Activated T-helper 9 cell treated with anti-CD3 and anti-CD28 coated beads, Interleukin-2, amount 50 U/mL, for 16 hours (primary cell): ENCODE data around the gene FTO.

Experiments used
- DNase-seq: peaks from one replicate; pipeline ENCODE4 v3.0.0-alpha.2; 2020; ENCODE audit warnings: low read depth

FTO gene

DNA sequence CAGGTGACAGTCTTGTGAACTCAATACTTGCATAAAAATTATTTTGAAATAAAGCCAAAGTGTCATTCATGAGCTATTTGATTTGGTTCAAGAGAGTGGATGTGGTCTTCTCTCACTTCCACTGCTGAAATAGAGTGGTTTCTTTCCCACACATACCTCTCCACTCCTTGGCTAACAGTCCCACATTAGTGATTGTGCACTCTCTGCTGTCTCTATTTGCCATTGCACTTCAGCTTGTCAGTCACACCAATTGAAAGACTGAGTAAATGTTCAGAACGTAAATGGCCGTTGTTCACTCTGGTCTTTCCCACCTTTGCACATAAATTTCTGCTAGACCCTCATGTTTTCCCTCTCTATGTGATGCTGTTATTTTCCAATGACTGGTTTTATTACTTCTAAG, 197.5 kb downstream of the FTO start:
- DNase-seq: no peak

DNA sequence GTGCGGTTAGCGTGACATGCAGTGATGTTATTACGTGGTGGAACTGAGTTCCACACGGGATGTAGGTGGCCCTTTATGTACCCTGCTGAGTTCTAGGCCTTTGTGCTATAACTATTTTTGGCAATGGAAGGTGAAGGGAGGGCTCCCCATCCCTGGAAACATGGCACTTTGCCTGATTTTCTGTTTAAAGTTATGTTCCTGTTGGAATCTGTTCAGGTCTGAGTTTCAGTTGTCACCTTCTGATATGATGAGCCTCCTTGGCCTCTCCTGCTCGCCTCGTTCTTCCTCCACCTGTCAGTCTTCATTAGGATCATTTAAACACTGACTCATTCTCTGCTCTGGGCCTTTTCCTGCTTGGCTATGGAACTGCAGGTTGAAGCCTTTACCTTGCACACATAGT, 200.6 kb downstream of the FTO start:
- no peak for DNase-seq

DNA sequence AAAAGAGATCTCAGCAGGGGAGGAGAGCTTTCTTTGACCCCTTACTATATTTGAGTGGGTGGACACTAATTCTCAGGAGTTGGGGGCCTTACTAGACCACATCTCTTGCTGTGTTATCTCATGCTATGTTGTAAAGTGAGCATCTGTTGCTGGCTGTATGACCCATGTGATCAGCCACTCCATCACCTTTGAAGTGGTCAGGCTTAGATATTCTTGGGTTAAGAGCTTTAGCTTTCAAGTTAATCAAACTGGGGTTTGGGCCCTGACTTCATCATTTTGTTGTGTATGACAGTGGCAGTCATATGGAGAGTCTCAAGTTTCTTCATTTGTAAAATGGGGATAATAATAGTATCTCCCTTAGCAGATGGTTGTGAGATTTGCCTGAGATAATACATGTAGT, 201.1 kb downstream of the FTO start:
- DNase-seq: no peak

DNA sequence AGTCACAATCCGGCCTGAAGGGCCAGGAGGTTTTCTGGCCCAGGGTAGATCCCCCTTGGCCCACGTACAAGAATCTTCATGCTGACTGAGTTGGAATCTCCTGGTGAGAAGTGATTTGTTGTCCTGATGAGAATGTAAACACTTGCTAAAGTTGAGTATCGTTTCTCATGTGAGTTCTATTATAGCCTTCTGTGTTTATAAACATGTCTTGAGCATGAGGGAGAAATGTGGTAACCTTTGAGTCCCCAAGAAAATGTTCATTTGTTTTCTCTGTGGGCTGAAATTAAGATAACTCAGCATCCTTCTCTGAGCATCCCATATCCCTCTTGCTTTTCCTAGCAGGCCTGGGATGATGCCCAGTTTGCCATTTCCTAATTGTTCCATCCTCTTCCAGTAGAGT, 204.8 kb downstream of the FTO start:
- no peak for DNase-seq

DNA sequence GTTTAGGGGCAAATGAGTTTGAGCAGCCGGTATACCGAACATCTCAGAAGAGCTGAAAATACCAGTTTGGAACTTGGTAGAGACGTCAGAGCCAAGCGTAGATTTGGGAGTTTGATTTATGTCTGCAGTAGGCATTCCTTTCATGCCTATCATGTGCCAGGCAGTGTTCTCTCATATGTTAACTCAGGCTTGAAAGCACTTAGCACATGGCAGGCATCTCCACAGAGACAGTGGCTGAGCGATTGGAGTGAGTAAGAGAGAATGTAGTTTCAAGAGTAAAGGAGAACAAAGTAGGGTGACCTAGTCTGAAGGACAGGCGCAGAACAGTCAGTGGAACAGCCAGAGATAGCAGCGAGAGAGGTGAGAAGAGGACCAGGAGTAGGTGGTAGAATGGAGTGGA, 207.0 kb downstream of the FTO start:
- DNase-seq: no peak

DNA sequence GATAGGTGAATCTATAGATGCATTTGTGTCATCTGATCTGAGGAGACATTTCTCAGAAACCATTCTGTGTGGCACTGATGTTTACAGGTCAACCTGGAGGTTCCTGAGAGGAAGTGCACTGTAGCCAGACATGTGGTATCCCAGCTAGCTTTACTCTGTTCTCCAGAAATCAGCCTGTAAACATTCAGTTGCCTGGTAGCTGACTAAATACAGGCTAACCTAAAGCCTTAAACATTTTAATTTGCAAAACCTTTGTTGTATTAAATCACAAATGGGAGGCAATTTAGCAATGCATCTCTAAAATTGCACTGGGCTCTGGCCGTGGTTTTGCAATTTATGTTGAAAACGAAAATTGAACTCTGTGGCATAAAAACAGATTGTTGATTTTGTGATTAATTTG, 207.6 kb downstream of the FTO start:
- DNase-seq: no peak

DNA sequence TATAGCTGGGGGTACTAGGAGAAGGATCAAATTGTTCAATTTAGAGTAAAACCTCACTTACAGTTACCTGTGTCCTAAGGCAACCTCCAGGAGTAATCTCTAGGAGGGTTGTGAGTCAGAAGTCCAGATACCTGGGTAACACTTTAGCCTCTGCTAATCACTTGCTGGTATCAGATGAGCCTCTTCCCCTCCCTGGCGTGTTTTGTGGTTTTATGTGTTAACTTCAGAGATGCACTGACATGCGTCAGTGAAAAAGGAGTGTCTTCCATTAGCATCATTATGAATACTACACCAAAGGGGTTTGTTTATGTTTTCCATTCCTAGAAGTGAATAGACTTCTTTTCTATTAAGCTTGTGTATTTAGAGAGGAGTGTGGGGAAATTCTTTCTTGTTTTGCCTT, 208.2 kb downstream of the FTO start:
- DNase-seq: no peak

DNA sequence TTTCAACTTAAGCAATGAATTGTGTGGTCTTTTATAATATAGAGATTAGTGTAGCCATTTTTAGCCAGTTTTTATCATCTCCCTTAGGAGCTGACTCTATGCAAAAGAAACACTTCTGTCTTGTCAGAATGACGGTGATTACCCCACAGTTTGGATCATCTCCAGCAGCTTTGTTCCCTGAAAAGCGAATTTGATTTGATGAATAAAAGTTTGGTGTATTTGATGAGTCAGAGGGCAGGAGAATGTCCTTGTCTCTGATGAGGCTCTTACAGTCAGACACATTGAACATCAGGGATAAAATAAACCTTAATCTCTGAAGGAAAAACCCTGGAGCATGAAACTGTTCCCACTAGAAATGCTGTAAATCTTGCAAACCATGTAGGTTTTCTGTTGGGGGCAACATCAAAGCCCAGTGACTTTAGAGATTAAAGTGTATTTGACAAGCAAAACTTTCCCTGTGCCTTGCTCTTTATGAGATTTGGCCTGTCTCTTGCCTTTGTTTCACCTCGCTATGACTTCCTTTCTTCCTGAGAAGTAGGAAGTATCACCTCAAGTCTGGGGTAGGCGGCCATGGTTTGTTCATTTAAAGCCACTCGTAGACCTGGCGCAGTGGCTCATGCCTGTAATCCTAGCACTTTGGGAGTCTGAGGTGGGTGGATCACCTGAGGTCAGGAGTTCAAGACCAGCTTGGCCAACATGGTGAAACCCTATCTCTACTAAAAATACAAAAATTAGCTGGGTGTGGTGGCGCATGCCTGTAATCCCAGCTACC, 209.3 kb downstream of the FTO start:
- DNase-seq: no peak

DNA sequence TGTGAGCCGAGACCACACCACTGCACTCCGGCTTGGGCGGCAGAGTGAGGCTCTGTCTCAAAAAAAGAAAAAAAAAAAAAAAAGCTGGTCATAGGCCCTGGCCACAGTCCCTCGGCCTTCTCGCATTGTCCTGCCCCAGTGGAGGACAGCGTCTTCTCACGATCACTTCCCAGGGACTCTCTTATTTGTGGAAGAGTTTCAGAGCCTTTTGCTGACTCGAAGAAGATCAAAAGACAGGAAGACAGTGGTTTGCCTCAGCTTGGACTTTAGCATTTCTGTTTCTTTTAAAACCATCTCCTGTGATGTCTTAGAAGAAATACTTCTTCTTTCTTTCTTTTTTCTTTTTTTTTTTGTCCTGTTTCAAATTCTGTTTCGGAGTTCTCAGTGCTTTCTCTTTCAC, 210.0 kb downstream of the FTO start:
- no peak for DNase-seq

DNA sequence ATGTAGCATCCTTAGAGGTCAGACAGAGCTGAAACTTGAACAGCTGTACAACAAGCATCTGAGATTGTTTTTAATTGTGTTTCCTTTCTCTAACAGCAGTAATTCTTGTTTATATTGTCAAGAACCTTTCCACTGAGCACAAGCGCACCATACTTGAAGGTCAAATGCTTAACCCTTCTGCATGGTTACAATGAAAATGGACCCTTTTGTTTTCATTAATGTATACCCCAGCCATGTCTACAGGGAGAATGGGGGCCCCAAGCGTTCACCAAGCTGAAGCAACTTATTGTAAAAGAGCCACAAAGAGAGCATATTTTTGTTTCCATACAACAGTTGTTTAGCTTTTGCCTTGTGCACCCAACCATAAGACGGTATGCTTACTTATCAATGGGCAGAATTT, 210.8 kb downstream of the FTO start:
- no peak for DNase-seq

DNA sequence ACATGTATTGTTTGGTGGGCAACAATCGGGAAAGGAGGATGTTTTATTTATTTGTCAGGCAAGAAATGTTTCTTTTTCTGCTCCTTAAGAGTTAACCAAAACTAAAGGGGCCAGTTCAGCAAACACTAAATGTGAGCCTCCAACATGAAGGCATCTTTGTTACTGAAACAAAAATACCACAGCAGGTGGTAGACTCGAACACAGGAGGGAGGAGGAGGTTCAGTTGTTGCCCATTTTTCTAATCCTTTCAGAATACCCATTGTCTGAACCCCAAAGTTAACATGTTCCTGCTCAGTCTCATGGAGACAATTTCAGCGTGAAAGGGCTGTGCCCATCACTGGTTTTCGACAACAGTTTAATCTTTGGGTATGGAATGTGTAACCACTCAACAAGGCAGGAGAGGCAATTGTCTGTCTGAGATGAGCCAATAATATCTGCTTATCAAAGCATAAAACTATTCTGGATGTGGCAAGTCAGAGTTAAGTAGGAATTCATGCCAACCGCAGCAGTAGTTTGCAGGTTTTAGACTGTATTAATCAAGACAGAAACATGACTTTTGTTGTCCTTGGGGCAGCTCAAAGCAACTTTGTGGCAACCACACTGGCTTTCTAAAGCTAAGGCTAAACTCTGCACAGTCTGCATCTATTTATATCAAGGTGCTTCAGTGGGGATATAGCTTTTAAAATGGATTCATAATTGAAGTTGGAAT, 211.7 kb downstream of the FTO start:
- no peak for DNase-seq

DNA sequence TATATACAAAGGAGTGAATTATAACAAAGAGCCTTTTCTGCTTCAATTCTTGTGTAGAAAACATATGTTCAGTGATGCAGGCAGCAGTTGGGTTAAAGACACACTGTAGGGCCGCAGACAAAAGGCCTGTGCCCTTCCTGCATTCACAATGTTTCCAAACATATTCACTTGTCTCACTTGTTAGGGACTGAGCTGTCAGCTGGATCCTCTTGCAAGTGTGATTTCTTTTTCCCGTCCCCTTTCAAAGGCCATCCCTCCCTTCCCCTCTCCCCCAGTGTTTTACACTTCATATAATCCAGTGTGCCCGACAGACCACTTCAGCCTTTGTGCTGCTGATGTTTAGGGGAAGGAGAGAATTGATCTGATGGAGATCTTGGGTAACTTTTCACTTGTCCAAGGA, 217.0 kb downstream of the FTO start:
- DNase-seq: no peak

DNA sequence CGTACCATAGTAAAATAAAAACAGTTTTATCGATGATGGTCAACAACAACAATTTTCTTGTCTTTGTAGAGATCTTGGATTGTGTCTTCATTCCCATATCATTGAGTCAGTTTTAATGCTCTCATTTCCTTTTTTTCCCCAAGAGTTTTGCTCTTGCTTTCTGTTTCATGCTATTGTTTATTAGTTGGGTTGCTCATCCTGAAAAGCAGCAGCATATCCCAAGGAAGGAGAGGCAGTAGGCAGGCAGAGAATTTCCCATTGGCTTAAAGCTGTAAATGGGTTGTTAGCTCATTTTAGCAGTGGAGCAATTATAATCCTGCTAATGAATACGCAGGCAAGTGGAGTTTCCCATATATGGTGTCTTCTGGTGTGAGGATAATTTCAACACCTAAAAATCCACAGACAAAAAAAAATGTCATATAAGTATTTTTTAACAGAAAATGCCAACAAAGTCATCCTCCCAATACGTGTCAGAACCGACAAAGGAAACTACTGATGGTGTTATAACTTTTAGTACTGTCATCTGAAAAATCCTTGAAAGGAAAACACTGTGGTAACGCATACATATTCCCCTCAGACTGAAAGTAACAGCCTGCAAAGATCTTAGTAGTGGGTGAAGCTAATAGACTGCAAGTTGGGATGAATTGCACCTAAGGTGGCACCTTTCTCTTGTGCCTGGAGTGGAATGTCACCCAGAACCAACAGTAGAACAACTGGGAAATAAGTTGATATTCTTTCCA, 218.3 kb downstream of the FTO start:
- DNase-seq: no peak

DNA sequence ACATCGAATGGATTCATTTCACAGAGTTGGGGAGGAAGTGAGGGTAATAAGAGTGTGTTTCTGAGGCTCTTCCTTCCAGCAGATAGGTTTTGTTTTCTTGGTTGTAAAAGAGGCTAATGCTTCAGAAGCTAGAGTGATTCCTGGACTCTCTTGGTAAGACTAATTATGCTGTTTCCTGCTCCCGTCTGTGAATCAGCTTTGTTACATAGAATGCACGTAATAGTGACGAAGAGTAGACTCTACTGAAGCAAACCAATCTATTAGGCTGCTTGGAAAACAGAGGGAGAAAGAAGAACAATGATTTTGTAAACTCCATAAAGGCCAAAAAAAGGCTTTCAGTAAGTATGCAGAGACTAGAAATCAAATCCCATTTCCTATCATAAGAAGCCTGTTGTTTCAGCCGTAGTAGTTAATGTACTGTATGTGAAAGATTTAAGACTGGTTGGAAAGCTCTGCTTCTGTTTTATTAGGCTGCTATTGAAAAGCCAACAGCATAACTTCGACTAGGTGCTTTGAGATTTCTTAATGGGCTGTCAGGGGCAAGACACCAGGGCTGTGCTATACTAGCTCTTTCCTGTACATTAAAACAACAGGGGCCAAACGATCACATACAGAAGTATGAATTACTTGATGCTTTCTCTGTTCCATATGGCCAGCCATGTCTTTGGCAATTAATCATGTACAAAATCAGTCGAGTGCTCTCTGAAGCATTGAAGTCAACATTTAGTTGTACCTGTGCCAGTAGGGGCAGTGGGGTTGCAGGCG, 219.0 kb downstream of the FTO start:
- DNase-seq: no peak

DNA sequence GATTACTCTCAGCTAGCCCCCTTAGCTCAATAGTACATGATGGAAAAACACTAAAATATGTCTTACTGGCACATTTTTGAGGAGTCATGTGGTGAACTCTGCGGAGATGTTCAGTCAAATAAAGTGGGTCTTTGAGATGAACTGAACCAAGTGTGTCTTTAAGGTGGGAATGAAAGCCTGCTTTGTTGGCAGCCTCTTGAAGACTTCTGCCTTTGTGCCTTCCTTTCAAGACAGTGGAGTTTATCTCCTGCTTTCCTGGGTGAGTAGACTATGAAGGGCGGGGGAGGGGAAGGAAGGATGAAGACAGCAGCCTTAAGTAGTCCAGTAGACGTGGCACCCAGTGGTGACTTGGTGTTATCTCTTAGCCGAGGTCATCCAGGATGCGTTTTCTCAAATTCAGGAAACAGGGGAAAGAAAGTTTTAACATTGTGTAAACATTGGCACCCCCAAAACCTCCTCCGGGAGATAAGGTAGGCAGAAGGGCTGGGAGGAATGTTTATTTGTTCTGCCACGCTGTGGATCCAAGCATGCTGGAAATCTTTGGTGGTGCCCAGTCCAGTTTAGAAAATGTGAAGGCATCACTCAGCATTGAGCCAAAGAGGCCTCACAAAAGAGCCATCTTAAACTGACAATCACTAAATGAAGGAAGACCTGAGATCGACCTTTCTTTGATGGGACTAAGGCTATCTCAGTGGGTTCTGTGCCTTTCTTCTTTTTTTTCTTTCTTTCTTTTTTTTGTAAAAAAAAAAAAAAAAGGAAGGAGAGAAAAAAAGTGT, 220.6 kb downstream of the FTO start:
- no peak for DNase-seq

DNA sequence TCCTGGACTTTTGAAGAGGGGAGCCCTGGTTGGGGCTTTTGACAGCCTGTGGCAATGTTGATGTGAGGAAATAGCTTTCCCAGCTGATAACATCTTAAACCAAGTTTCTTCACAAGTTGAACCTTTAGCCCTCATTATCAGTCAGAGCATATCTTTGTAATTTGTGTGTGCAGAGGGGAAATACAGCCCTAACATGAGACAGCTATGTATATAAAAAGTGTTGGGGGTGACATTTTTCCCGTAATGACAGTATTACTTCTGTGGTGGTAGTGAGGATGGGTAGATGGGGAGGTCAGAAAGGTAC, 221.1 kb downstream of the FTO start:
- DNase-seq: no peak

DNA sequence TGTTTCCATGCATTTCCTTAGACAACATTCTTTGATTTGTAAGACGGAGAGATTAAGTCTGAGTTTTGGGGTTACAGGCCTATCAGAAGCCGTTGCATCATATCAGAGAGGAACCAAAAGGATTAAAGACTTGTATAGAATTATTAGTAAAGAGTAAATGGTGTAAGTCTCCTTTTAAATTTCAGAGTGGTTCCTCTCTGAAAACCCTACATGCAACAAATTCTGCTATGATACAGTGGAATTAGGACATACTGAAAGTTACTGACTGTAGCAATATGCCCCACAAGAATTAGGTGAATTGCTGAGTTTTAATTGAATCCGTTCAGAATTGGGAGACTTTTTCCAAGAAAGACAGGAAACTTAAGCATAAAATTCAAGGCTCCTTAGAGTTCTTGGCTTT, 221.6 kb downstream of the FTO start:
- no peak for DNase-seq

DNA sequence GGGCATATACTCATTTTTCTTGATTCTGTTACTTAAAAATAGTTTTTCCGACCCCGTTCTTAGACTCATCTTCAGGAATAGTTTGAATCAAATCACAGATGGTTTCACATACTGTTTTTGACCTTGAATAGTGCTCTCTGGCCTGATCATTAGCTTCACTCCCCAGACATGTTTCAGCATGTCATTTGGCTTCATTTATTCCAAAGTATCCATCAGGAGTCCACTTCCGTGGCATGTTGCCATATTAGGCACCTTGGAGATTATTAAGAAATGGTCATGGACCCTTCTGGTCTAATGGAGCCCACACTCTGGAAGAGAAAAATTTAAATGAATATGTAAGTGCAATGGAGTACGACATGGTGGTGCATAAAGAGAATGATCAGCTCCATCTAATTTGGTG, 222.3 kb downstream of the FTO start:
- DNase-seq: no peak

DNA sequence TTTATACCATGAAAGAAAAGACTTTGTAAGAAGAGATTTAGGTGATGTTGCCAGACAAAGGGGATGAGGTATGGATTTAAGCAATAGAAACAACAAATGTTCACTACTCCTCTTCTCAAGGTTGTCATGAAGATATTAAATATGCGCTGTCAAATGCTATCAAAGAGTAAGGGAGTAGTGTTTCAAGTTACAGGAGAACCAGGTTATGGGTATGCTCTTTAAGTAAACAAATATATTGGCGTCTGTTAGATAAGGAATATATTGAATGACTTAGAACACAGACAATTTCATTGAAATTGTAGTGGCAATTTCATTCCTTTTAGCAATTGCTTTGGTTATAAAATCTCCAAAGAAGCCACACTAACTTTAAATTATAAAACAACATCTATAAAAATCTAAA, 229.0 kb downstream of the FTO start:
- DNase-seq: no peak

DNA sequence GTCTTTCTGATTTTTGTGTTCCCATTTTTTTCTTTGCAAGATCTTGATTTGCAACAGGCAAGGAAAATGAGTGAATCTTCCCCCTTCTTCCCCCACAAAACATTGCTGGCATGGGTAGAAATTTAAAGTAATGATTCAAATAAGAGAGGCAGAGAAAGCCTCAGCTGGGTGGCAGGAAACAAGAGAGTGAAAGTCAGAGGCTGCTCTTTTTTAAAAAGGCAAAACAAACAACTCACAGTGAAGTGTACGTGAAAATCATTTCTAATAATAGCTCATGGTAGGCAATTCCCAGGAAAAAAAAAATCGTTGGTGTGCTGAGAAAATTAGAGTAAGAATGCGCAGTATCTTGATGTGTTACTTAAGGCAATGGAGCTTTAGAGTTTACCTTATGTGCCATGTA, 229.5 kb downstream of the FTO start:
- no peak for DNase-seq

DNA sequence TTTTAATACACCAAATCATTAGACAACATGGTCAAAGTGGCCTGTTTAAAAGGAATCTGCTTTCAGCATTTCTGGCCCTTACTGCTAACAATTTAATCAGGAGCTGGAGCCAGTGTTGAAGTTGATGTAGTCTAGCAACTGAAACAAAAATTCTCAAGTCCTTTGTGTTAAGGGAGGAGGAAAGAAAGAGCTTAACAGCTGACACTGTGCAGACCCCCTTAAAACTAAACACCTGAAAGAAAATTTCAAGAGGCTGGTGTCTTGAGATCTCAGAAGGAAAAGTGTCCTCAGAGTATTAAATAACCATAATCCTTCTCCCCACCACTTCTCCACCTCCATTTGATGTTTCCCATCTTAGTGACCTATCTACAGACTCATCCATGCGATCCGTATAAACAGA, 232.1 kb downstream of the FTO start:
- DNase-seq: no peak

DNA sequence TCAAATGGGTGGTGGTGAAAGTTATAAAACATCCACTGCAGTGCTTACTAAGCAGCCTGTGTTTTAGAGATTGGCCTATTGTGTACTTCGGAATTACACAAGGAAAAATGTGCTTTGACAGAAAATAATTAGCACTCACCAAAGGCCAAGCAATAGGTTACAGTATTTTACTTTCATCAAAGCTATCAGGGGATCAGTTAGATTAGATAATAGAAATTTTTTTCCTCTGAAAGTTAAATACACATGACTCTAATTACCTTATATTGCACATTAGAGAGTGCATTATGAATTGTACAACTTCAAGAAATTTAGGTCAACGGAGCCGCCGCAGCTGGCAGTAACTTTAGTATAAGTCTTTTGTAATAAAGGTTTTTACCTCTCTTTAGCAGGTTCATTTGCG, 232.6 kb downstream of the FTO start:
- no peak for DNase-seq
